Glutamatergic neuron (in vitro differentiated cells): ENCODE results near the gene SLC35F3. TPM values are rescaled to one million over a fixed set of nuclear protein-coding genes. Genes with fewer than 3 reads are reported as not detected.

Source experiments
- DNase-seq: peaks from one replicate; pipeline ENCODE4 v3.0.0; 2022
- H3K27ac Mint-ChIP-seq: one replicate; pipeline ENCODE4 v1.8.0; 2020; ENCODE audit warnings: mild to moderate bottlenecking, mixed read lengths, inconsistent platforms; ENCODE audit not compliant: unreplicated experiment
- H3K27me3 Mint-ChIP-seq: one replicate; pipeline ENCODE4 v1.8.0; 2020; ENCODE audit warnings: mild to moderate bottlenecking, moderate library complexity, mixed read lengths, inconsistent platforms; ENCODE audit not compliant: unreplicated experiment
- H3K36me3 Mint-ChIP-seq: one replicate; pipeline ENCODE4 v1.8.0; 2020; ENCODE audit warnings: mild to moderate bottlenecking, mixed read lengths, inconsistent platforms; ENCODE audit not compliant: unreplicated experiment
- H3K4me1 Mint-ChIP-seq: one replicate; pipeline ENCODE4 v1.8.0; 2020; ENCODE audit warnings: mild to moderate bottlenecking, low read depth, mixed read lengths, inconsistent platforms; ENCODE audit not compliant: unreplicated experiment
- H3K4me3 Mint-ChIP-seq: one replicate; pipeline ENCODE4 v1.8.0; 2020; ENCODE audit warnings: mild to moderate bottlenecking, mixed read lengths, inconsistent platforms; ENCODE audit not compliant: unreplicated experiment
- H3K9me3 Mint-ChIP-seq: one replicate; pipeline ENCODE4 v1.8.0; 2020; ENCODE audit warnings: mild to moderate bottlenecking, moderate library complexity, mixed read lengths, inconsistent platforms; ENCODE audit not compliant: unreplicated experiment
- total RNA-seq: library from RNA; stranded (reverse); fragmentation: NEBNext Ultra II Directional; extraction: Animal tissue kit (Norgen Biotek cat#: 25700); gene quantifications from one replicate; pipeline ENCODE4 v1.2.1, GENCODE V29; 2021; ENCODE audit not compliant: unreplicated experiment
- TF ChIP-seq, protein P1 (sequence below): fragments of 200-600 bp; sonication (generic); IDR thresholded peaks from one replicate; pipeline ENCODE4 v1.5.0; 2021; ENCODE audit not compliant: partially characterized antibody, unreplicated experiment

Gene SLC35F3
- total RNA-seq, 1 donor from 2014 or later, result 0.98 TPM

DNA sequence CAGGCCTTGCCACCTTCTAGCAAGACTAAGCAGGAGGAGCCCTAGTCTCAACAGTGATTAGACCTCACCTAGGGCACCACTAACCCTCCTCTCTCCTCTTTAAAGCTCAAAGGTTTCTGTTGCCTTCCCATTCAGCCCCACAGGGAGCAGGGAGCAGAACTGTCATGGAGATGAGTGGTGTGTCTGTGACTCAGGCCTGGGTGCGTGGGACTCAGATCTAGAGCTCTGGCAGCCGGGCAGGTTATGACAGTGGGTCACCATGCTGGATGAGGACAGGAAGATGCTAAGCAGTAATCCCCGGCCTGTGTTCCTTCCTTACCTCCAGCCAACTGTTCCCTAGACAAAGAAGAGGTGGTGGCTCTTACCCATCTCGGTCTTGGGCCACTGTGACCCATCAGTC lies 408.7 kb downstream of the SLC35F3 start:
- no peaks in the 10 kb centered on the region for H3K36me3 Mint-ChIP-seq
- no peaks in the 10 kb centered on the region for H3K4me1 Mint-ChIP-seq
- H3K27me3 Mint-ChIP-seq, result no peaks in the 10 kb centered on the region
- no peaks in the 10 kb centered on the region for H3K9me3 Mint-ChIP-seq
- no peak overlapping the region for H3K4me3 Mint-ChIP-seq
- TF ChIP-seq, protein P1, sequence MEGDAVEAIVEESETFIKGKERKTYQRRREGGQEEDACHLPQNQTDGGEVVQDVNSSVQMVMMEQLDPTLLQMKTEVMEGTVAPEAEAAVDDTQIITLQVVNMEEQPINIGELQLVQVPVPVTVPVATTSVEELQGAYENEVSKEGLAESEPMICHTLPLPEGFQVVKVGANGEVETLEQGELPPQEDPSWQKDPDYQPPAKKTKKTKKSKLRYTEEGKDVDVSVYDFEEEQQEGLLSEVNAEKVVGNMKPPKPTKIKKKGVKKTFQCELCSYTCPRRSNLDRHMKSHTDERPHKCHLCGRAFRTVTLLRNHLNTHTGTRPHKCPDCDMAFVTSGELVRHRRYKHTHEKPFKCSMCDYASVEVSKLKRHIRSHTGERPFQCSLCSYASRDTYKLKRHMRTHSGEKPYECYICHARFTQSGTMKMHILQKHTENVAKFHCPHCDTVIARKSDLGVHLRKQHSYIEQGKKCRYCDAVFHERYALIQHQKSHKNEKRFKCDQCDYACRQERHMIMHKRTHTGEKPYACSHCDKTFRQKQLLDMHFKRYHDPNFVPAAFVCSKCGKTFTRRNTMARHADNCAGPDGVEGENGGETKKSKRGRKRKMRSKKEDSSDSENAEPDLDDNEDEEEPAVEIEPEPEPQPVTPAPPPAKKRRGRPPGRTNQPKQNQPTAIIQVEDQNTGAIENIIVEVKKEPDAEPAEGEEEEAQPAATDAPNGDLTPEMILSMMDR, result no peak
- DNase-seq, result no peak
- no peak overlapping the region for H3K27ac Mint-ChIP-seq

GRCh38 chr1:234315091-234315541 lies 410.6 kb downstream of the SLC35F3 start:
- no peaks in the 10 kb centered on the region for H3K27me3 Mint-ChIP-seq
- H3K4me3 Mint-ChIP-seq, result no peak overlapping the region
- DNase-seq, result no peak
- TF ChIP-seq, protein P1, result no peak
- no peaks in the 10 kb centered on the region for H3K9me3 Mint-ChIP-seq
- H3K27ac Mint-ChIP-seq, result no peak overlapping the region
- H3K36me3 Mint-ChIP-seq, result no peaks in the 10 kb centered on the region
- H3K4me1 Mint-ChIP-seq, result no peaks in the 10 kb centered on the region

- TF ChIP-seq, protein P1, result no peak
- Mint-ChIP-seq H3K36me3 (no peaks in the 10 kb centered on the region), H3K4me3 (no peak overlapping the region), H3K27me3 (no peaks in the 10 kb centered on the region), H3K9me3 (no peaks in the 10 kb centered on the region), H3K4me1 (no peaks in the 10 kb centered on the region), H3K27ac (no peak overlapping the region)
- DNase-seq, result no peak
Measured at GRCh38 chr1:234315588-234315987, 411.1 kb downstream of the SLC35F3 start.

- TF ChIP-seq, protein P1, result no peak
- DNase-seq, result no peak
- Mint-ChIP-seq H3K4me3 (no peak overlapping the region), H3K27me3 (no peaks in the 10 kb centered on the region), H3K27ac (no peak overlapping the region), H3K36me3 (no peaks in the 10 kb centered on the region), H3K4me1 (no peaks in the 10 kb centered on the region), H3K9me3 (no peaks in the 10 kb centered on the region)
Measured at GRCh38 chr1:234316486-234316885, 412.0 kb downstream of the SLC35F3 start.

GRCh38 chr1:234316937-234317336 lies 412.5 kb downstream of the SLC35F3 start:
- Mint-ChIP-seq H3K36me3 (no peaks in the 10 kb centered on the region), H3K27me3 (no peaks in the 10 kb centered on the region), H3K27ac (no peak overlapping the region), H3K4me3 (no peak overlapping the region), H3K4me1 (no peaks in the 10 kb centered on the region), H3K9me3 (no peaks in the 10 kb centered on the region)
- DNase-seq, result no peak
- TF ChIP-seq, protein P1, result no peak
